Ovary (tissue), 3 donors: Measurements from ENCODE around the gene MCM7.

Source experiments
- POLR2A ChIP-seq: fragments of 450-650 bp; IDR thresholded peaks from one replicate; pipeline ENCODE4 v1.6.1; 2017; ENCODE audit warnings: antibody characterized with exemption, mild to moderate bottlenecking, moderate library complexity
- TF ChIP-seq, protein P1 (sequence below), 3 donors: fragments of 450-650 bp in 2 of 3; fragments of 200-600 bp in 1 of 3; IDR thresholded peaks; one replicate each; pipeline versions ENCODE4 v1.5.1 to v1.8.0; 2016 to 2022; ENCODE audit warnings: antibody characterized with exemption in 3 of 3, mild to moderate bottlenecking in 1 of 3
- donor health status: DM: no; HTN: no; CAD: no.

DNA sequence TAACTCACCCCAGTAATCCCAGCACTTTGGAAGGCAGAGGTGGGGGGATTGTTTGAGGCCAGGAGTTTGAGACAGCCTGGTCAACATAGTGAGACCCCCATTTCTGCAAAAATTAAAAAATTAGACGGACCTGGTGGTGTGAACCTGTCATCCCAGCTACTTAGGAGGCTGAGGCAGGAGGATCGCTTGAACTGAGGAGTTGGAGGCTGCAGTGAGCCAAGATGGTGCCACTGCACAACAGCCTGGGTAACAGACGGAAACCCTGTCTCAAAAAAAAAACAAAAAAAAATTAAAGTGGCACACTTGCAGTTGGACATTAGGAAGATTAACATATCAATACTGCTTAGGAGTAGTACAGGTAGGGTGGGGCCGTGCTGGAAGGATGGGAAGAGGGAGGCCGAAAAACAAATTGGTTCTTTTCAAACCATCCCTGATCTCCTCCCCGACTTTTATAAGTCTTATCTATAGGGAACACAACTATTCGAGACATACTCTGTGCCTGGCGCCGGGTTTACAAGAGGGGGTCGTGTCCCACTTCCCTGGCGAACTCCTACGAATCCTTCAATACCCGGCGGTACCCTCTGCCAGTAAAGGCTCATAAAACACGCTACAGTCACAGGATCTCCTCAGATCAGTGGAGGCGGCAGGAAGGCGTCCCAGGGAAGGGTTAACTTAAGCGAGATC lies 17.3 kb upstream of the MCM7 start:
- TF ChIP-seq, protein P1, sequence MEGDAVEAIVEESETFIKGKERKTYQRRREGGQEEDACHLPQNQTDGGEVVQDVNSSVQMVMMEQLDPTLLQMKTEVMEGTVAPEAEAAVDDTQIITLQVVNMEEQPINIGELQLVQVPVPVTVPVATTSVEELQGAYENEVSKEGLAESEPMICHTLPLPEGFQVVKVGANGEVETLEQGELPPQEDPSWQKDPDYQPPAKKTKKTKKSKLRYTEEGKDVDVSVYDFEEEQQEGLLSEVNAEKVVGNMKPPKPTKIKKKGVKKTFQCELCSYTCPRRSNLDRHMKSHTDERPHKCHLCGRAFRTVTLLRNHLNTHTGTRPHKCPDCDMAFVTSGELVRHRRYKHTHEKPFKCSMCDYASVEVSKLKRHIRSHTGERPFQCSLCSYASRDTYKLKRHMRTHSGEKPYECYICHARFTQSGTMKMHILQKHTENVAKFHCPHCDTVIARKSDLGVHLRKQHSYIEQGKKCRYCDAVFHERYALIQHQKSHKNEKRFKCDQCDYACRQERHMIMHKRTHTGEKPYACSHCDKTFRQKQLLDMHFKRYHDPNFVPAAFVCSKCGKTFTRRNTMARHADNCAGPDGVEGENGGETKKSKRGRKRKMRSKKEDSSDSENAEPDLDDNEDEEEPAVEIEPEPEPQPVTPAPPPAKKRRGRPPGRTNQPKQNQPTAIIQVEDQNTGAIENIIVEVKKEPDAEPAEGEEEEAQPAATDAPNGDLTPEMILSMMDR (IDR thresholded peaks at IDR 0.05), result no peak
- no peak for TF ChIP-seq POLR2A
